GM11168 (cell line): ENCODE measurements around the gene COL23A1.

ENCODE experiments used
- in situ Hi-C: fragments of 300-500 bp; cut with MboI; formaldehyde crosslinking; loops from one replicate; pipeline ENCODE4 v1.12.0; 2022; ENCODE audit warnings: low sequenced_read_pairs; ENCODE audit not compliant: unreplicated experiment

Gene COL23A1

GRCh38 chr5:178338750-178339144, 251.4 kb downstream of the COL23A1 start:
- in situ Hi-C loops = no loop called here

GRCh38 chr5:178338126-178338749, 252.0 kb downstream of the COL23A1 start:
- in situ Hi-C loops = no loop called here

GRCh38 chr5:178337334-178337741, 252.9 kb downstream of the COL23A1 start:
- in situ Hi-C loops = no loop called here

GRCh38 chr5:178336889-178337288, 253.3 kb downstream of the COL23A1 start:
- in situ Hi-C loops = no loop called here

GRCh38 chr5:178335302-178336030, 254.7 kb downstream of the COL23A1 start:
- in situ Hi-C loops = no loop called here

GRCh38 chr5:178334861-178335260, 255.3 kb downstream of the COL23A1 start:
- in situ Hi-C loops = no loop called here

GRCh38 chr5:178333821-178334481, 256.2 kb downstream of the COL23A1 start:
- in situ Hi-C loops = no loop called here

GRCh38 chr5:178332210-178332641, 258.0 kb downstream of the COL23A1 start:
- in situ Hi-C loops = no loop called here

- in situ Hi-C loops = no loop called here
Observed at GRCh38 chr5:178331491-178331996, 258.6 kb downstream of the COL23A1 start.

- in situ Hi-C loops = no loop called here
Observed at GRCh38 chr5:178330791-178331404, 259.3 kb downstream of the COL23A1 start.

GRCh38 chr5:178328826-178329730, 261.1 kb downstream of the COL23A1 start:
- in situ Hi-C loops = no loop called here

- in situ Hi-C loops = no loop called here
Observed at GRCh38 chr5:178327931-178328711, 262.1 kb downstream of the COL23A1 start.

- in situ Hi-C loops = no loop called here
Observed at GRCh38 chr5:178327446-178327845, 262.7 kb downstream of the COL23A1 start.

- in situ Hi-C loops = no loop called here
Observed at GRCh38 chr5:178326374-178326715, 263.8 kb downstream of the COL23A1 start.

GRCh38 chr5:178325679-178326373, 264.4 kb downstream of the COL23A1 start:
- in situ Hi-C loops = no loop called here

- in situ Hi-C loops = no loop called here
Observed at GRCh38 chr5:178325311-178325678, 264.9 kb downstream of the COL23A1 start.

- in situ Hi-C loops = no loop called here
Observed at GRCh38 chr5:178324481-178325310, 265.5 kb downstream of the COL23A1 start.

GRCh38 chr5:178323961-178324360, 266.2 kb downstream of the COL23A1 start:
- in situ Hi-C loops = no loop called here
